A673 (cell line): ENCODE results near the gene NKIRAS2. TPM values are rescaled to one million over a fixed set of nuclear protein-coding genes. Genes with fewer than 3 reads are reported as not detected.

Experiments
- BruUV-seq: library from RNA; stranded (reverse); fragments of 400-500 nt; replicated peaks from 2 replicates; lab custom pipeline; 2021; lab: Mats Ljungman, UMichigan
- CTCF ChIA-PET: fragments of 300-600 bp; sonication (Branson Sonifier 250); formaldehyde crosslinking; loops from one replicate; lab custom pipeline; 2022; ENCODE audit warnings: antibody characterized with exemption; lab: Charles Lee
- POLR2A ChIA-PET: fragments of 300-600 bp; sonication (Branson Sonifier 250); formaldehyde crosslinking; loops from one replicate; lab custom pipeline; 2022; ENCODE audit warnings: antibody characterized with exemption; ENCODE audit not compliant: low non-redundant PET; lab: Charles Lee
- DNase-seq: peaks from one replicate; pipeline ENCODE4 v3.0.0-alpha.2; 2015; ENCODE audit warnings: low spot score
- H3K27ac ChIP-seq: fragments of 200-600 bp; sonication (generic); 2 replicates; pipeline ENCODE4 v1.5.1; 2016; ENCODE audit warnings: mixed run types, low read depth, mild to moderate bottlenecking, mixed read lengths, antibody characterized with exemption, low read length; ENCODE audit not compliant: poor library complexity, severe bottlenecking
- H3K27me3 ChIP-seq: fragments of 200-600 bp; sonication (generic); replicated peaks from 2 replicates; pipeline ENCODE4 v1.6.1; 2017; ENCODE audit warnings: mixed run types, low read depth, mild to moderate bottlenecking, mixed read lengths, antibody characterized with exemption, low read length; ENCODE audit not compliant: insufficient read depth, poor library complexity
- H3K36me3 ChIP-seq: fragments of 200-600 bp; sonication (generic); 2 replicates; pipeline ENCODE4 v1.6.1; 2016; ENCODE audit warnings: mixed run types, mild to moderate bottlenecking, mixed read lengths, antibody characterized with exemption, low read length; ENCODE audit not compliant: insufficient read depth, poor library complexity, severe bottlenecking
- H3K4me1 ChIP-seq: fragments of 200-600 bp; sonication (generic); 2 replicates; pipeline ENCODE4 v1.6.1; 2017; ENCODE audit warnings: mixed run types, mild to moderate bottlenecking, mixed read lengths, antibody characterized with exemption, low read length; ENCODE audit not compliant: insufficient read depth, poor library complexity, severe bottlenecking
- H3K4me3 ChIP-seq: fragments of 200-600 bp; sonication (generic); 2 replicates; pipeline ENCODE4 v1.5.1; 2016; ENCODE audit warnings: low read depth, mixed run types, mild to moderate bottlenecking, mixed read lengths, low read length; ENCODE audit not compliant: poor library complexity, severe bottlenecking
- H3K9me3 ChIP-seq: fragments of 200-600 bp; sonication (generic); 2 replicates; pipeline ENCODE4 v1.6.1; 2016; ENCODE audit warnings: mixed run types, low read depth, mild to moderate bottlenecking, mixed read lengths, antibody characterized with exemption, low read length; ENCODE audit not compliant: poor library complexity, severe bottlenecking
- EZH2 ChIP-seq: fragments of 200-600 bp; sonication (generic); IDR thresholded peaks from 2 replicates; pipeline ENCODE4 v1.6.1; 2017; ENCODE audit warnings: borderline replicate concordance, low read depth, mild to moderate bottlenecking, mixed read lengths, antibody characterized with exemption, low read length; ENCODE audit not compliant: poor library complexity, severe bottlenecking
- intact Hi-C: fragments of 100-400 bp; cut with micrococcal nuclease; formaldehyde crosslinking; loops from one replicate; pipeline ENCODE4 v1.10.0; 2022; ENCODE audit not compliant: unreplicated experiment
- total RNA-seq: library from RNA; stranded (reverse); gene quantifications from 2 replicates; pipeline ENCODE4 v1.2.3, GENCODE V29; 2021
- TF ChIP-seq, protein P1 (sequence below): fragments of 300-800, 200-600 bp; sonication (generic); conservative IDR thresholded peaks from 2 replicates; pipeline ENCODE4 v1.5.1; 2017; ENCODE audit warnings: low read depth, mild to moderate bottlenecking, antibody characterized with exemption, low read length, moderate library complexity, mixed read lengths

NKIRAS2 gene
- total RNA-seq, 1 experiment from 2014 or later, result 28.7 TPM

DNA sequence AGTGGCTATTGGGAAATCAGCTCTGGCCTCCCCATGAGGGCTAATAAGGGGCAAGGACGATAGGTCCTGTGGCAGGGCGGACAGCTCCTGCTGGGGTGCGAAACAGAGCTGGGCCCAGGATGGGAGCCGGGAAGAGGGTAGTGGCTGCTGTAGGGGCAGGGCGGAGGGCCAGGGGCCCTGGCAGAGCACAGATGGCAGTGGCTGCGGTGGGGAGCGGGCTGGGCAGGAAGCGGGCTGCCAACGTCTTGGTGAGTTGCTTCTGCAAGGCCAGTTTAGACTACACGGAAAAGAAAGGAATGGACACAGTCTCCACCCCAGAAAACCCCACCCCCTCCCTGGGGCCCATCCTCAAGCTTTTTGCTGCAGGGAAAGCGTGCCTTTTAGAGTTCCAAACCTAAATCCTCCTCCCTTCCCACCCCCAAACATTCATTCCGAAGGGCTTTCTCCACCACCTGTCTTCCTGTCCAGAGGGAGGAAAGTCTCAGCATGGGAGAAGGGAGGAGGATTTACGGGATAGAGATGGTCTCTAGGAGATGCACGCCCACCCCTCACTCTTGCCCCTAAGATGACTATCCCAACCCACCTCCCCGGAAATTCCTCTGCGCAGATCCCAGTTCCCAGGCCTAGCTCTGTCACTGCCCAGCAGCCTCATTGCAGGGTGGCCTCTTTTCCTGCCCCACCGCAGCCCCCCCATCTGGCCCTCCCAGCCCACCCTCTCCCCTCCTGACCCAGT is 7.1 kb downstream of the NKIRAS2 start:
- H3K4me1 ChIP-seq, result no peaks in the 10 kb centered on the region
- ChIA-PET POLR2A (no interaction called here), CTCF (no interaction called here)
- H3K9me3 ChIP-seq, result no peaks in the 10 kb centered on the region
- H3K27me3 ChIP-seq, result no peaks in the 10 kb centered on the region
- no peak overlapping the region for H3K27ac ChIP-seq
- no peaks in the 10 kb centered on the region for H3K36me3 ChIP-seq
- no peak for DNase-seq
- no TSS peak for BruUV-seq
- H3K4me3 ChIP-seq, result no peak overlapping the region
- intact Hi-C loops, result no loop called here
- TF ChIP-seq EZH2, result no peak
- TF ChIP-seq, protein P1, sequence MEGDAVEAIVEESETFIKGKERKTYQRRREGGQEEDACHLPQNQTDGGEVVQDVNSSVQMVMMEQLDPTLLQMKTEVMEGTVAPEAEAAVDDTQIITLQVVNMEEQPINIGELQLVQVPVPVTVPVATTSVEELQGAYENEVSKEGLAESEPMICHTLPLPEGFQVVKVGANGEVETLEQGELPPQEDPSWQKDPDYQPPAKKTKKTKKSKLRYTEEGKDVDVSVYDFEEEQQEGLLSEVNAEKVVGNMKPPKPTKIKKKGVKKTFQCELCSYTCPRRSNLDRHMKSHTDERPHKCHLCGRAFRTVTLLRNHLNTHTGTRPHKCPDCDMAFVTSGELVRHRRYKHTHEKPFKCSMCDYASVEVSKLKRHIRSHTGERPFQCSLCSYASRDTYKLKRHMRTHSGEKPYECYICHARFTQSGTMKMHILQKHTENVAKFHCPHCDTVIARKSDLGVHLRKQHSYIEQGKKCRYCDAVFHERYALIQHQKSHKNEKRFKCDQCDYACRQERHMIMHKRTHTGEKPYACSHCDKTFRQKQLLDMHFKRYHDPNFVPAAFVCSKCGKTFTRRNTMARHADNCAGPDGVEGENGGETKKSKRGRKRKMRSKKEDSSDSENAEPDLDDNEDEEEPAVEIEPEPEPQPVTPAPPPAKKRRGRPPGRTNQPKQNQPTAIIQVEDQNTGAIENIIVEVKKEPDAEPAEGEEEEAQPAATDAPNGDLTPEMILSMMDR, result no peak

DNA sequence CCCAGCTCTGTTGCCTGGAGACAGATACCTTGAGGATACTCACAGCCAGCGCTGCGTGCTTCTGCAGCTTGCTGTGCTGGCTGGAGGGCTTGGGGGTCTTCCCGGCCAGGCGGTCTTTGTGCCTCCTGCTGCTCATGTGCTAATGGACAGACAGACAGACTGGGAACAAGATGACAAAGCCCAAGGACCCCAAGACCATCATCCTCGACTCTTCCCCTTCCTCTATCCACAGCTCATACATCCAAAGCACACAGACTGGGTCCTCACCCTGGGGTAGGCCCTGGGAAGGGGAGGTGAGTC is 7.7 kb downstream of the NKIRAS2 start:
- POLR2A ChIA-PET, result no interaction called here
- no TSS peak for BruUV-seq

GRCh38 chr17:42027961-42028790 is 8.3 kb downstream of the NKIRAS2 start:
- Histone ChIP-seq H3K4me1 (no peaks in the 10 kb centered on the region), H3K27me3 (no peaks in the 10 kb centered on the region), H3K36me3 (no peaks in the 10 kb centered on the region), H3K4me3 (no peak overlapping the region), H3K9me3 (no peaks in the 10 kb centered on the region), H3K27ac (no peak overlapping the region)
- ChIA-PET CTCF (interaction anchor here (0.5 kb wide), 1 partner anchor 18 kb away, joined by 4 read pairs; no protein-coding TSS in a partner anchor), POLR2A (interaction anchor here (0.5 kb wide), 1 partner anchor 134 kb away, joined by 3 read pairs; no protein-coding TSS in a partner anchor)
- intact Hi-C loops, result no loop called here
- TF ChIP-seq, protein P1, result no peak; the same call in 1 of the 2 replicates
- no peak for TF ChIP-seq EZH2
- no peak for DNase-seq
- no TSS peak for BruUV-seq

More for the DNA sequence above, 7.7 kb downstream of the NKIRAS2 start:
- no peaks in the 10 kb centered on the region for H3K27me3 ChIP-seq
- intact Hi-C loops, result no loop called here
- H3K36me3 ChIP-seq, result no peaks in the 10 kb centered on the region
- no peak overlapping the region for H3K27ac ChIP-seq
- no peaks in the 10 kb centered on the region for H3K4me1 ChIP-seq
- no peak for DNase-seq
- CTCF ChIA-PET, result no interaction called here
- no peaks in the 10 kb centered on the region for H3K9me3 ChIP-seq
- no peak overlapping the region for H3K4me3 ChIP-seq
- TF ChIP-seq, protein P1, result no peak
- no peak for TF ChIP-seq EZH2
